ENCODE data around the gene LRCH4.

Gene LRCH4

GRCh38 chr7:100588438-100588837, 2.5 kb upstream of the LRCH4 start:
- no peak overlapping the region for H3K4me3 ChIP-seq (ENCODE audit: low read depth in 1 of 2, low read length in 2 of 2)
- no peak overlapping the region for H3K27ac ChIP-seq (ENCODE audit: low read length)
- peaks cover 2 to 20% of the 10 kb centered on the region in 2 donors for H3K4me1 ChIP-seq (ENCODE audit: control insufficient read depth in 1 of 2, insufficient read depth in 2 of 2, low read length in 2 of 2)
- peaks cover 0 to 1% of the 10 kb centered on the region in 2 donors for H3K36me3 ChIP-seq (ENCODE audit: control insufficient read depth in 1 of 2, insufficient read depth in 2 of 2, low read length in 2 of 2)
- no peaks in the 10 kb centered on the region for H3K9me3 ChIP-seq (ENCODE audit: control insufficient read depth in 1 of 2, low read length in 2 of 2)
- no peaks in the 10 kb centered on the region for H3K27me3 ChIP-seq (ENCODE audit: low read depth, low read length)

DNA sequence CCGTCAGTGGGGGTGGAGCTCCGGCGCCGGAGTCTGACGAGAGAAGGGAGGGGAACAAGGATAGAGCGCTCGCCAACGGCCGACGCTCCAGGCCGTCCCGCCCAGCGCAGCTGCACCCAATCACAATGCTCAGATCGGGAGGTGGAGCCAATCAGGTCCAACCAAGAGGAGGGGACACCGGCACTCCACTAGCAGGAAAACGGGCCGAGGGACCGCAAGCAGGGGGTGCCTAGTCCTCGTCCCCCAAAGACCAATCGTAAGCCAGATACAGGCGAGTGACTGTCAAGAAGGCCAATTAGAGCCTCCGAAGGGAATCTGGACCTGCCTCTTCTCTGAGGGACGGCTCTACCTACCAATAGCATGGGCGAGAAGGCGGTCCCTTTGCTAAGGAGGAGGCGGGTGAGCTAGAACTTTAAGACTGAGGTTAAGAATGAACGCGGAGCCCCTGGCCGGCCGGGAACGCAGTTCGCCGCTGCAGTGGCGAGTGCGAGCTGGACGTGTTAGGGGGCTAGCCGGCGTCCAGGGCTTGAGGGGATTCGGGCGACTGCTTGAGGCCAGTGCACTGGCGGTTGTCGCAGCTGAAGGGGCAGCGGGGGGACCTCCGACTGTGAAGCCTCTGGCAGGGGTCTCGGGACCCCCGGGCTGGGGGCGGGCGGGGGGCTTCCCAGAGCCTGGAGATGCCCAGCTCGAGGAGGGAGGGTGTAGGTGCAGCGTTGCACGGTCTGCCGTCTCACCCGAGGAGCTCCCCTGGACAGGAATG, 517 bp upstream of the LRCH4 start, which contains the start of gene FBXO24:
Gene FBXO24, plus strand, starts transcription at position 63 of the 760 bp plus-strand sequence. Its CDS starts 298 bp downstream, at position 361.
- Histone ChIP-seq H3K27ac (ENCODE audit: low read length) (peak within 1 kb of the TSS; percentile 78), H3K4me3 (ENCODE audit: low read depth in 1 of 2, low read length in 2 of 2) (peak within 1 kb of the TSS; percentile 93 to 97), H3K27me3 (ENCODE audit: low read depth, low read length) (no peaks in the 10 kb centered on the region), H3K9me3 (ENCODE audit: control insufficient read depth in 1 of 2, low read length in 2 of 2) (no peaks in the 10 kb centered on the region), H3K4me1 (ENCODE audit: control insufficient read depth in 1 of 2, insufficient read depth in 2 of 2, low read length in 2 of 2) (peaks cover 12 to 38% of the 10 kb centered on the region in 2 donors), H3K36me3 (ENCODE audit: control insufficient read depth in 1 of 2, insufficient read depth in 2 of 2, low read length in 2 of 2) (peaks cover 8 to 21% of the 10 kb centered on the region in 2 donors)

- peaks cover 12 to 38% of the 10 kb centered on the region in 2 donors for H3K4me1 ChIP-seq (ENCODE audit: control insufficient read depth in 1 of 2, insufficient read depth in 2 of 2, low read length in 2 of 2)
- H3K36me3 ChIP-seq (ENCODE audit: control insufficient read depth in 1 of 2, insufficient read depth in 2 of 2, low read length in 2 of 2) = peaks cover 22 to 32% of the 10 kb centered on the region in 2 donors
- H3K4me3 ChIP-seq (ENCODE audit: low read depth in 1 of 2, low read length in 2 of 2) = peak overlapping the region; percentile 93 to 97
- no peaks in the 10 kb centered on the region for H3K27me3 ChIP-seq (ENCODE audit: low read depth, low read length)
- H3K9me3 ChIP-seq (ENCODE audit: control insufficient read depth in 1 of 2, low read length in 2 of 2) = no peaks in the 10 kb centered on the region
- peak overlapping the region; percentile 78 for H3K27ac ChIP-seq (ENCODE audit: low read length)
Measured at GRCh38 chr7:100584683-100585510, 1.0 kb downstream of the LRCH4 start.

- H3K36me3 ChIP-seq (ENCODE audit: control insufficient read depth in 1 of 2, insufficient read depth in 2 of 2, low read length in 2 of 2) = peaks cover 27 to 40% of the 10 kb centered on the region in 2 donors
- H3K9me3 ChIP-seq (ENCODE audit: control insufficient read depth in 1 of 2, low read length in 2 of 2) = no peaks in the 10 kb centered on the region
- no peaks in the 10 kb centered on the region for H3K27me3 ChIP-seq (ENCODE audit: low read depth, low read length)
- H3K4me3 ChIP-seq (ENCODE audit: low read depth in 1 of 2, low read length in 2 of 2) = peak overlapping the region; percentile 93 to 97
- peaks cover 12 to 38% of the 10 kb centered on the region in 2 donors for H3K4me1 ChIP-seq (ENCODE audit: control insufficient read depth in 1 of 2, insufficient read depth in 2 of 2, low read length in 2 of 2)
- H3K27ac ChIP-seq (ENCODE audit: low read length) = peak overlapping the region; percentile 78
Measured at GRCh38 chr7:100584054-100584682, 1.8 kb downstream of the LRCH4 start.

GRCh38 chr7:100583132-100584053, 2.5 kb downstream of the LRCH4 start:
- no peaks in the 10 kb centered on the region for H3K27me3 ChIP-seq (ENCODE audit: low read depth, low read length)
- H3K27ac ChIP-seq (ENCODE audit: low read length) = peak overlapping the region; percentile 63
- peaks cover 32 to 48% of the 10 kb centered on the region in 2 donors for H3K36me3 ChIP-seq (ENCODE audit: control insufficient read depth in 1 of 2, insufficient read depth in 2 of 2, low read length in 2 of 2)
- H3K4me3 ChIP-seq (ENCODE audit: low read depth in 1 of 2, low read length in 2 of 2) = peak overlapping the region; percentile 25 to 48
- no peaks in the 10 kb centered on the region for H3K9me3 ChIP-seq (ENCODE audit: control insufficient read depth in 1 of 2, low read length in 2 of 2)
- peaks cover 12 to 38% of the 10 kb centered on the region in 2 donors for H3K4me1 ChIP-seq (ENCODE audit: control insufficient read depth in 1 of 2, insufficient read depth in 2 of 2, low read length in 2 of 2)

GRCh38 chr7:100582650-100583049, 3.3 kb downstream of the LRCH4 start:
- Histone ChIP-seq H3K27me3 (ENCODE audit: low read depth, low read length) (no peaks in the 10 kb centered on the region), H3K4me1 (ENCODE audit: control insufficient read depth in 1 of 2, insufficient read depth in 2 of 2, low read length in 2 of 2) (peaks cover 12 to 38% of the 10 kb centered on the region in 2 donors), H3K27ac (ENCODE audit: low read length) (peak overlapping the region; percentile 45), H3K9me3 (ENCODE audit: control insufficient read depth in 1 of 2, low read length in 2 of 2) (no peaks in the 10 kb centered on the region), H3K36me3 (ENCODE audit: control insufficient read depth in 1 of 2, insufficient read depth in 2 of 2, low read length in 2 of 2) (peaks cover 35 to 55% of the 10 kb centered on the region in 2 donors), H3K4me3 (ENCODE audit: low read depth in 1 of 2, low read length in 2 of 2) (peak overlapping the region in 1 of 2 donors; percentile 25)

- no peaks in the 10 kb centered on the region for H3K9me3 ChIP-seq (ENCODE audit: control insufficient read depth in 1 of 2, low read length in 2 of 2)
- no peak overlapping the region for H3K27ac ChIP-seq (ENCODE audit: low read length)
- peaks cover 37 to 60% of the 10 kb centered on the region in 2 donors for H3K36me3 ChIP-seq (ENCODE audit: control insufficient read depth in 1 of 2, insufficient read depth in 2 of 2, low read length in 2 of 2)
- H3K27me3 ChIP-seq (ENCODE audit: low read depth, low read length) = no peaks in the 10 kb centered on the region
- H3K4me3 ChIP-seq (ENCODE audit: low read depth in 1 of 2, low read length in 2 of 2) = no peak overlapping the region
- H3K4me1 ChIP-seq (ENCODE audit: control insufficient read depth in 1 of 2, insufficient read depth in 2 of 2, low read length in 2 of 2) = peaks cover 12 to 38% of the 10 kb centered on the region in 2 donors
Measured at GRCh38 chr7:100582041-100582579, 3.8 kb downstream of the LRCH4 start.

GRCh38 chr7:100580466-100581283, 5.3 kb downstream of the LRCH4 start:
- H3K9me3 ChIP-seq (ENCODE audit: control insufficient read depth in 1 of 2, low read length in 2 of 2) = no peaks in the 10 kb centered on the region
- H3K36me3 ChIP-seq (ENCODE audit: control insufficient read depth in 1 of 2, insufficient read depth in 2 of 2, low read length in 2 of 2) = peaks cover 42 to 75% of the 10 kb centered on the region in 2 donors
- H3K4me1 ChIP-seq (ENCODE audit: control insufficient read depth in 1 of 2, insufficient read depth in 2 of 2, low read length in 2 of 2) = peaks cover 12 to 38% of the 10 kb centered on the region in 2 donors
- H3K27me3 ChIP-seq (ENCODE audit: low read depth, low read length) = no peaks in the 10 kb centered on the region
- H3K27ac ChIP-seq (ENCODE audit: low read length) = no peak overlapping the region
- H3K4me3 ChIP-seq (ENCODE audit: low read depth in 1 of 2, low read length in 2 of 2) = no peak overlapping the region

DNA sequence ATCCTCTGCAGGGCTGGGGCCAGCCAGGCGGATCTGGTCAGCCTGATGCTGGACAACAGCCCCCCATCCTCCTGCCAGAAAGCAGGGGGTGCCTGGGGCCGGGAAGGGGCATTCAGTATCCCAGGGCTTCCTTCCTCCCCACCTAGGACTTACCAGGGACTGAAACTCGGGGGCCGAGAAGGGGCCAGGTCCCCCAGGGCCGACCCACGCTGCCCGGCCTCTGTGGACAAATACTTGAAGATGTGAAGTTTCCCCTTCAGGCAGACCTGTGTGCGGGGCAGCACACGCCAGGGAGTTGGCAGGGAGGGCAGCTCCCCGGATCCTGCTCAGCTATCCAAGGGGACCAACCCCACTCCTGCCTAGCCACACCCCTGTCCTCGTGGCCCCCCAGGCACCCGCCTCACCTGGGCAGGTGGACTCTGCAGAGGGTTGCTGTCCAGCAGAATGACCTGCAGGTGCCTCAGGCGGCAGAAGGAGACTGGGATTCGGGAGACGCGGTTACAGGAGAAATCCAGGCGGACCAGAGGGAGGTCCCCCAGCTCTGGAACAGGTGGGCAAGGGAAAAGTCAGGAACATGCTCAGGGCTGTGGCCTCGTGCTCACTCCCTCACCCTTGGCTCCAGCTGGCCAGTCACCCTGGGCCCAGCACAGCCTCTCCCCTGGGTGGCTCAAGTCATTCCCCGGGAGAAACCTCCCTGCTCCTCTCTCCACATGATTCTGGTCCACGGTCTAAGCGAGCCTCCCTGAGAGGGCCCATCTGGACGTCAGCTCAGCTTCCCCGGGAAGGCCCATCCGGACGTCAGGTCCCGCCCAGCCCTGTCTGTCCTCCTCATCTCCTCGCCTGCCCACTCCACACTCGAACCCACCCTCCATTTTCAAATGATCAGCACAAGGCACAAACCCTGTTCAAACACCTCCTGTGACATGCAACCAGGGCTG, 7.4 kb downstream of the LRCH4 start:
- Histone ChIP-seq H3K4me3 (ENCODE audit: low read depth in 1 of 2, low read length in 2 of 2) (no peak overlapping the region), H3K4me1 (ENCODE audit: control insufficient read depth in 1 of 2, insufficient read depth in 2 of 2, low read length in 2 of 2) (peaks cover 11 to 19% of the 10 kb centered on the region in 2 donors), H3K27me3 (ENCODE audit: low read depth, low read length) (no peaks in the 10 kb centered on the region), H3K27ac (ENCODE audit: low read length) (no peak overlapping the region), H3K36me3 (ENCODE audit: control insufficient read depth in 1 of 2, insufficient read depth in 2 of 2, low read length in 2 of 2) (peaks cover 42 to 94% of the 10 kb centered on the region in 2 donors), H3K9me3 (ENCODE audit: control insufficient read depth in 1 of 2, low read length in 2 of 2) (no peaks in the 10 kb centered on the region)

Measured in muscle layer of duodenum (tissue), 2 donors.